ENCODE data around the gene AP2S1.
"Not testable (repeated sequence)": the region's sequence is repeated elsewhere in the genome, so short reads cannot be mapped to it uniquely, and the experiment has no call there.

Gene AP2S1

GRCh38 chr19:46834984-46835383, 15.7 kb downstream of the AP2S1 start:
- DNase-seq (no peak), ATAC-seq (no peak)
- Mint-ChIP-seq H3K4me3 (no peak overlapping the region), H3K27ac (no peak overlapping the region), H3K27me3 (no peaks in the 10 kb centered on the region), H3K4me1 (no peaks in the 10 kb centered on the region), H3K9me3 (no peaks in the 10 kb centered on the region)

- no peak overlapping the region for H3K27ac Mint-ChIP-seq
- ATAC-seq (no peak), DNase-seq (no peak)
- peaks cover 3% of the 10 kb centered on the region for H3K4me1 Mint-ChIP-seq
- H3K9me3 Mint-ChIP-seq, result no peaks in the 10 kb centered on the region
- H3K4me3 Mint-ChIP-seq, result no peak overlapping the region
- no peaks in the 10 kb centered on the region for H3K27me3 Mint-ChIP-seq
These were observed 16.5 kb downstream of the AP2S1 start for GRCh38 chr19:46834121-46834520.

DNA sequence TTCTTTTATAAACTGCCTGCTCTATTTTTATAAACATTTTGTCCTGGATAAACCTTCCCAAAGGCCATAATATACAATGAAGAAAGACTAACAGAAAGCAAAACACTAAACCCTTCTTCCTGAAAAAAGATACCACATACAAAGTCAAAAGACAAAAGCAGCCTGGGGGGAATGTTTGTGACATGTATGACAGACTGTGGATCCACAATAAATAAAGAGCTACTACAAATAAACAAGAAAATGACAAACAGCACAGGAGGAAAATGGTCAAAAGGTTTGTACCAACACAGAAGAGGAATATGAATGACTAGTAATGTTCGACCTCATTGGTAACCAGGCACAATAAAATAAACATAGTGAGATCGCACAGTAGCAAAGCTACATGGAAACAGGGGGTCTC, 19.8 kb downstream of the AP2S1 start:
- Mint-ChIP-seq H3K9me3 (no peaks in the 10 kb centered on the region), H3K4me1 (peaks cover 12% of the 10 kb centered on the region), H3K27ac (no peak overlapping the region), H3K4me3 (no peak overlapping the region), H3K27me3 (no peaks in the 10 kb centered on the region)
- DNase-seq (no peak), ATAC-seq (no peak)

GRCh38 chr19:46828484-46828883, 22.2 kb downstream of the AP2S1 start:
- ATAC-seq (peak; percentile 75), DNase-seq (peak in 1 of 2 donors; percentile 49)
- peaks cover 30% of the 10 kb centered on the region for H3K4me1 Mint-ChIP-seq
- no peak overlapping the region for H3K27ac Mint-ChIP-seq
- no peak overlapping the region for H3K4me3 Mint-ChIP-seq
- H3K27me3 Mint-ChIP-seq, result no peaks in the 10 kb centered on the region
- H3K9me3 Mint-ChIP-seq, result no peaks in the 10 kb centered on the region

DNA sequence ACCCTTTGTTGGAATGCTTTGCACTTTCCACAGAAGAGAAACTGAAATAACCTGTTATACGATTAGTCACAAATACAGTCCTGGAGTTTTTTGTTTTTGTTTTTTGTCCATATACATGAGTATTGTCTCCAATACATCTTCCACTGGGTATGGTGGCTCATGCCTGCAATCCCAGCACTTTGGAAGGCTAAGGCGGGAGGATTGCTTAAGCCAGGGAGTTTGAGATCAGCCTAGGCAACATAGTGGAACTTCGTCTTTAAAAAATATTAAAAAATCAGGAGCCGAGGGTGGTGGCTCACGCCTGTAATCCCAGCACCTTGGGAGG, 25.0 kb downstream of the AP2S1 start:
- peaks cover 48% of the 10 kb centered on the region for H3K4me1 Mint-ChIP-seq
- H3K9me3 Mint-ChIP-seq, result no peaks in the 10 kb centered on the region
- H3K27me3 Mint-ChIP-seq, result no peaks in the 10 kb centered on the region
- H3K4me3 Mint-ChIP-seq, result no peak overlapping the region
- ATAC-seq (no peak), DNase-seq (no peak)
- no peak overlapping the region for H3K27ac Mint-ChIP-seq

GRCh38 chr19:46824890-46825730, 25.5 kb downstream of the AP2S1 start:
- no peak for ATAC-seq
- no peak overlapping the region for H3K4me3 Mint-ChIP-seq
- no peak for DNase-seq
- H3K27me3 Mint-ChIP-seq, result no peaks in the 10 kb centered on the region
- H3K27ac Mint-ChIP-seq, result peak overlapping the region; percentile 30 to 74
- no peaks in the 10 kb centered on the region for H3K9me3 Mint-ChIP-seq
- H3K4me1 Mint-ChIP-seq, result peaks cover 54% of the 10 kb centered on the region

- Mint-ChIP-seq H3K4me1 (peaks cover 61% of the 10 kb centered on the region), H3K27me3 (no peaks in the 10 kb centered on the region), H3K4me3 (no peak overlapping the region), H3K27ac (no peak overlapping the region), H3K9me3 (no peaks in the 10 kb centered on the region)
- DNase-seq (no peak), ATAC-seq (no peak)
These were observed 27.6 kb downstream of the AP2S1 start for GRCh38 chr19:46823049-46823448.

- peaks cover 56% of the 10 kb centered on the region for H3K4me1 Mint-ChIP-seq
- peak overlapping the region in 1 of 2 donors; percentile 59 for H3K27ac Mint-ChIP-seq
- not testable (repeated sequence) for ATAC-seq, H3K9me3 Mint-ChIP-seq, H3K27me3 Mint-ChIP-seq, DNase-seq
- H3K4me3 Mint-ChIP-seq, result peak overlapping the region; percentile 50 to 73
These were observed 28.2 kb downstream of the AP2S1 start for GRCh38 chr19:46822410-46822787.

- no peaks in the 10 kb centered on the region for H3K9me3 Mint-ChIP-seq
- H3K4me1 Mint-ChIP-seq, result peaks cover 56% of the 10 kb centered on the region
- peak; percentile 60 to 69 for DNase-seq
These were observed 28.9 kb downstream of the AP2S1 start for GRCh38 chr19:46821512-46822409.

GRCh38 chr19:46818812-46819211, 31.8 kb downstream of the AP2S1 start:
- H3K9me3 Mint-ChIP-seq, result no peaks in the 10 kb centered on the region
- H3K4me1 Mint-ChIP-seq, result peaks cover 39% of the 10 kb centered on the region
- ATAC-seq (peak; percentile 26), DNase-seq (peak; percentile 5 to 34)
- H3K4me3 Mint-ChIP-seq, result peak overlapping the region in 1 of 2 donors; percentile 35
- H3K27ac Mint-ChIP-seq, result peak overlapping the region in 1 of 2 donors; percentile 59
- H3K27me3 Mint-ChIP-seq, result no peaks in the 10 kb centered on the region

More at GRCh38 chr19:46821512-46822409, 28.9 kb downstream of the AP2S1 start:
- ATAC-seq, result peak; percentile 92
- peak overlapping the region in 1 of 2 donors; percentile 59 for H3K27ac Mint-ChIP-seq
- H3K27me3 Mint-ChIP-seq, result no peaks in the 10 kb centered on the region
- peak overlapping the region; percentile 50 to 73 for H3K4me3 Mint-ChIP-seq

DNA sequence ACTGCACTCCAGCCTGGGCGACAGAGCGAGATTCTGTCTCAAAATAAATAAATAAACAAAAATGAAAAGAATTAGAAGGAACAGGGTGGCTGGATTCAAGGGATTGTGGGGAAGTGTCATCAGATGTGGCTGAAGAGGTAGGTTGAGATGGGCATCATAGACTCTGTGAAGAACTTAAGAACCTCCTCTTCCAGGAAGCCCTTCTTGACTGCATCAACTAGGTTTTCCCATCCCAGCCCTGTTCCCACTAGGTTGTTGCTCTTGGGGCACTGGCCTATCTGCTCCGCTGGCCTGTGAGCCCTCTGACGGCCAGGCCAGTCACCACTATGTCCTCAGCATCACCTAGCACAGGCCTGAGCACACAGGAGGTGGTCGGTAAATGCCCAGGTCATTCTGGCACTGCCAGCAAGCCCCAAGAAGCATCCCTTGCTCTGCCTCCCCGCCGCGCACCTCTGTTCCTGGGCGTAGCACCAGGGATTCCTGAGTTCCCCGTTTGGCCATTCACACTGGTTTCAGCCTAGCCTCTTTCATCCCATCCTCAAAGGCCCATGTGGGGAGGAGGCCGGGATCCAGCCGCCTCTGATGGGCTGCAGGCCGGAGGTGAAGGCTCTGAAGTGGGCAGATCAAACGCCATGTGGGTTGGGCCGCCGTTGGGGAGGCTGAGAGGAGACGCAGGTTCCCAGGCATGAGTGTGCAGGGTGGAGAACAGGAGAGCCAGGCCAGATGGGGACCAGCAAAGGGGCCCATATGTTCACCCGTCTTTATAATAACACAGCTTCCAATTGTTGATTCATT, 34.6 kb downstream of the AP2S1 start:
- Mint-ChIP-seq H3K9me3 (no peaks in the 10 kb centered on the region), H3K27me3 (no peaks in the 10 kb centered on the region), H3K4me1 (peaks cover 32% of the 10 kb centered on the region), H3K27ac (no peak overlapping the region), H3K4me3 (no peak overlapping the region)
- no peak for ATAC-seq
- DNase-seq, result no peak

DNA sequence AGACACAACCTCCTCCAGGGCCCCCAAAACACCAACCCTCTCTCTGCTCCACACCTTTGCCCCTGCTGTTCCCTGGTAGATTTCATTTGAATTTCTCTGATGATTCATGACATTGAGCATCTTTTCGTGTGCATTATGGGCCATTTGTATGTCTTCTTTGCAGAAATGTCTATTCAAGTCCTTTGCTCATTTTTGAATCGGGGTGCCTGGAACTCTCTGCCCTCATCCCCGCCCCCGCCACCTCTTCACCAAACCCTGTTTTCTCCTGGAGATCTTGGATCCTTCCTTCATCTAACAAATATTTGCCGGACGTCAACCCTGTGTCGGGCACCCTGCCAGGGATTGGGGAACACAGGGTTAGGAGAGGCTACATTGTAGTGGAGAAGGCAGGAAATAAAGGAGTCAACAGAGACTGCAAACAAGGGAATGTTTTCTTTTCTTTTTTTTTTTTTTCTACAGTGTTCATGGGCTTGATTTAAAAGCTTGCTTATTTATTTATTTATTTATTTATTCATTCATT, 36.7 kb downstream of the AP2S1 start:
- no peak overlapping the region for H3K4me3 Mint-ChIP-seq
- no peaks in the 10 kb centered on the region for H3K27me3 Mint-ChIP-seq
- DNase-seq (no peak), ATAC-seq (no peak)
- H3K4me1 Mint-ChIP-seq, result peaks cover 10% of the 10 kb centered on the region
- no peaks in the 10 kb centered on the region for H3K9me3 Mint-ChIP-seq
- no peak overlapping the region for H3K27ac Mint-ChIP-seq

GRCh38 chr19:46812977-46813838, 37.4 kb downstream of the AP2S1 start:
- no peak for DNase-seq
- H3K4me3 Mint-ChIP-seq, result no peak overlapping the region
- ATAC-seq, result no peak
- H3K4me1 Mint-ChIP-seq, result peaks cover 8% of the 10 kb centered on the region
- peak overlapping the region in 1 of 2 donors; percentile 59 for H3K27ac Mint-ChIP-seq
- no peaks in the 10 kb centered on the region for H3K27me3 Mint-ChIP-seq
- no peaks in the 10 kb centered on the region for H3K9me3 Mint-ChIP-seq

- H3K27me3 Mint-ChIP-seq, result no peaks in the 10 kb centered on the region
- no peak for DNase-seq
- H3K27ac Mint-ChIP-seq, result no peak overlapping the region
- no peak for ATAC-seq
- no peak overlapping the region for H3K4me3 Mint-ChIP-seq
- H3K4me1 Mint-ChIP-seq, result peaks cover 8% of the 10 kb centered on the region
- H3K9me3 Mint-ChIP-seq, result no peaks in the 10 kb centered on the region
These were observed 40.9 kb downstream of the AP2S1 start for GRCh38 chr19:46809534-46810272.

Measured in stimulated activated naive CD8-positive, alpha-beta T cell treated with anti-CD3 and anti-CD28 coated beads, Interleukin-15, amount 100 ng/mL, for 72 hours (primary cell).